Body of pancreas (tissue), 4 donors: Measurements from ENCODE around the gene BCL7A. TPM values are rescaled to one million over a fixed set of nuclear protein-coding genes. Genes with fewer than 3 reads are reported as not detected.

Experiments used
- ATAC-seq: fragments of 150-250 bp; one replicate; pipeline ENCODE4 v1.9.1; 2016
- DNase-seq, 4 donors: peaks; one replicate each; pipeline ENCODE4 v3.0.0-alpha.2; 2019
- H3K27ac ChIP-seq, 4 donors: fragments of 200-600 bp; sonication (generic); 1 replicate in 3 of 4; 2 replicates in 1 of 4; pipeline versions ENCODE4 v1.5.1 to v1.6.1; 2016 to 2019; ENCODE audit warnings: mild to moderate bottlenecking in 1 of 4, mixed read lengths in 1 of 4, moderate library complexity in 1 of 4
- H3K27me3 ChIP-seq, 2 donors: fragments of 200-600 bp; sonication (generic); one replicate each; pipeline ENCODE4 v1.6.0; 2016; ENCODE audit warnings: mild to moderate bottlenecking in 1 of 2
- H3K36me3 ChIP-seq, 2 donors: fragments of 200-600 bp; sonication (generic); replicated peaks in 1 of 2; 2 replicates each; pipeline ENCODE4 v1.5.1; 2016; ENCODE audit warnings: low read depth in 2 of 2; ENCODE audit not compliant: insufficient read depth in 1 of 2
- H3K4me1 ChIP-seq: fragments of 200-600 bp; sonication (generic); one replicate; pipeline ENCODE4 v1.6.0; 2016
- H3K4me3 ChIP-seq, 2 donors: fragments of 200-600 bp; sonication (generic); 1 replicate in 1 of 2; 2 replicates in 1 of 2; pipeline ENCODE4 v1.5.1; 2016 to 2019
- H3K9me3 ChIP-seq, 3 donors: fragments of 200-600 bp; sonication (generic); 1 replicate in 2 of 3; 2 replicates in 1 of 3; pipeline ENCODE4 v1.5.1; 2016
- POLR2A ChIP-seq, 3 donors: fragments of 450-650 bp; IDR thresholded peaks; one replicate each; pipeline ENCODE4 v1.6.1; 2016; ENCODE audit warnings: antibody characterized with exemption in 3 of 3, mild to moderate bottlenecking in 2 of 3
- WGBS, 2 donors: methylation state at CpG; one replicate each; pipeline ENCODE4 v1.1.5; 2017; 5-methylcytosine and 5-hydroxymethylcytosine counted together
- intact Hi-C: fragments of 100-400 bp; cut with DNase I; formaldehyde crosslinking; loops from one replicate; pipeline ENCODE4 v1.15.1; 2023
- total RNA-seq, 2 donors: library from RNA; depleted of rRNA; stranded (reverse); fragments of >200 nt; gene quantifications; one replicate each; pipeline ENCODE4 v1.1.0, GENCODE V29; 2016
- TF ChIP-seq, protein P1 (sequence below), 7 experiments: fragments of 450-650 bp in 4 of 7; fragments of 200-600 bp in 3 of 7; sonication (generic) in 3 of 7; IDR thresholded peaks; one replicate each; pipeline ENCODE4 v1.5.1; 2016 to 2019; ENCODE audit warnings: antibody characterized with exemption in 7 of 7

The BCL7A gene
- total RNA-seq, 2 donors from 2014 or later = 19.1 to 25.2 TPM

- peaks cover 40% of the 10 kb centered on the region for H3K4me1 ChIP-seq
- intact Hi-C loops = no loop called here
- no peaks in the 10 kb centered on the region for H3K36me3 ChIP-seq
- no peaks in the 10 kb centered on the region for H3K9me3 ChIP-seq
- peak overlapping the region; percentile 80 to 89 (median 84) for H3K27ac ChIP-seq
- WGBS, 2 donors = 1 to 6% methylated on average over 4 to 44 of the region's 57 CpGs
- peak overlapping the region; percentile 7 to 83 for H3K4me3 ChIP-seq
- no peaks in the 10 kb centered on the region for H3K27me3 ChIP-seq
- TF ChIP-seq POLR2A (IDR thresholded peaks at IDR 0.05) = no peak
- TF ChIP-seq, protein P1, sequence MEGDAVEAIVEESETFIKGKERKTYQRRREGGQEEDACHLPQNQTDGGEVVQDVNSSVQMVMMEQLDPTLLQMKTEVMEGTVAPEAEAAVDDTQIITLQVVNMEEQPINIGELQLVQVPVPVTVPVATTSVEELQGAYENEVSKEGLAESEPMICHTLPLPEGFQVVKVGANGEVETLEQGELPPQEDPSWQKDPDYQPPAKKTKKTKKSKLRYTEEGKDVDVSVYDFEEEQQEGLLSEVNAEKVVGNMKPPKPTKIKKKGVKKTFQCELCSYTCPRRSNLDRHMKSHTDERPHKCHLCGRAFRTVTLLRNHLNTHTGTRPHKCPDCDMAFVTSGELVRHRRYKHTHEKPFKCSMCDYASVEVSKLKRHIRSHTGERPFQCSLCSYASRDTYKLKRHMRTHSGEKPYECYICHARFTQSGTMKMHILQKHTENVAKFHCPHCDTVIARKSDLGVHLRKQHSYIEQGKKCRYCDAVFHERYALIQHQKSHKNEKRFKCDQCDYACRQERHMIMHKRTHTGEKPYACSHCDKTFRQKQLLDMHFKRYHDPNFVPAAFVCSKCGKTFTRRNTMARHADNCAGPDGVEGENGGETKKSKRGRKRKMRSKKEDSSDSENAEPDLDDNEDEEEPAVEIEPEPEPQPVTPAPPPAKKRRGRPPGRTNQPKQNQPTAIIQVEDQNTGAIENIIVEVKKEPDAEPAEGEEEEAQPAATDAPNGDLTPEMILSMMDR (IDR thresholded peaks at IDR 0.05) = no peak
- DNase-seq (peak; percentile 25 to 55 (median 38)), ATAC-seq (no peak)
These were observed 377 bp upstream of the BCL7A start for GRCh38 chr12:122021193-122021821.

GRCh38 chr12:122022393-122023338 is 982 bp downstream of the BCL7A start:
- peaks cover 52% of the 10 kb centered on the region for H3K4me1 ChIP-seq
- peak; percentile 27 to 58 (median 36) for DNase-seq
- H3K4me3 ChIP-seq = peak overlapping the region; percentile 65
- H3K9me3 ChIP-seq = no peaks in the 10 kb centered on the region
- no peaks in the 10 kb centered on the region for H3K27me3 ChIP-seq
- WGBS, 2 donors = 1% methylated on average over 94 of the region's 124 CpGs; no CpG with 5 or more reads in 1 of the 2 donors
- TF ChIP-seq, protein P1 (IDR thresholded peaks at IDR 0.05) = no peak
- TF ChIP-seq POLR2A (IDR thresholded peaks at IDR 0.05) = no peak
- no peaks in the 10 kb centered on the region for H3K36me3 ChIP-seq
- H3K27ac ChIP-seq = peak overlapping the region; percentile 80 to 93 (median 88)
- peak; percentile 20 for ATAC-seq
- intact Hi-C loops = no loop called here

DNA sequence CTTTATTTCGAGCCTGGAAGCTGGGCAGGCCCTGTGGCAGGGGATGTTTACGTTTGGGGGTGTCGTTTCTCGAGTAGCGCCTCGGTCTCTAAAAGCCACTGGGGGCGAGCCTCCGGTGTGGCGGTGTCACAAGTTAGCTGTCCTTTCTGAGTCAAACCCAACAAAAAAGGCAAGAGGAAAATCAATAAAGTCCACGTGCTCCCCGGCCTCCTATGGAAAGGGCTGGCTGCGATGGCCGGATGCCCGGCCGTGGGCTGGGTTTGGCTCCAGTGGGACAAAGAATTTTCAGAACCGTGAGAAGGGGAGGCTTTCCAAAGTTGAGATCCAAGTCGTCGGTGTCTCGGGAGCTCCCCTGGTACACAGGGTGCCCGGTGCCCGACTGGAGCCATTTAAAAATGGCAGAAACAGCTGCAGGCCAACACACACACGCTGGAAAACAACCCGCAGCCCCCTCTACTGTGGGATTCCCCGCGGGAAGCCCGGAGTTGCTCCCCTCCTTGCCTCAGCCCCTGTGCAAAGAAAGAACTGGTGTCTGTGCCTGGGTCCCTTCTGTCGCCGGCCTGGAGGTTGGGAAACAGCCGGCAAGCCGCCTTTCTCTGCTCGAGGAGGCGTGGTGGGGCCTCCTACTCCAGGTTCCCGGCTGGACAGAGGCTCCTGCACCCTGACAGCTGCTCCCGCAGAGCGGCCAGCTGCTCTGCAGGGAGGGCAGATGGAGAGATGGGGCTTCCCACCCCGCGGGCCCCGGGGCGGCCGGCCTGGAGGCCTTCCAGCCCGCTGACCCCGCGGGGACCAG is 1.9 kb downstream of the BCL7A start:
- 2 to 3% methylated on average over 22 to 43 of the region's 43 CpGs for WGBS, 2 donors

GRCh38 chr12:122024132-122024785 is 2.6 kb downstream of the BCL7A start:
- Histone ChIP-seq H3K4me3 (peak overlapping the region in 1 of 2 donors; percentile 65), H3K36me3 (no peaks in the 10 kb centered on the region), H3K27me3 (no peaks in the 10 kb centered on the region), H3K27ac (peak overlapping the region; percentile 80 to 93 (median 88)), H3K4me1 (peaks cover 68% of the 10 kb centered on the region), H3K9me3 (no peaks in the 10 kb centered on the region)
- intact Hi-C loops = no loop called here
- peak; percentile 50 to 69 (median 56) for DNase-seq
- 13 to 14% methylated on average over 9 to 16 of the region's 16 CpGs for WGBS, 2 donors
- no peak for ATAC-seq
- TF ChIP-seq POLR2A (IDR thresholded peaks at IDR 0.05) = no peak
- TF ChIP-seq, protein P1 (IDR thresholded peaks at IDR 0.05) = no peak

More for the DNA sequence above, 1.9 kb downstream of the BCL7A start:
- peaks cover 61% of the 10 kb centered on the region for H3K4me1 ChIP-seq
- H3K27me3 ChIP-seq = no peaks in the 10 kb centered on the region
- DNase-seq (peak; percentile 85 to 91 (median 88)), ATAC-seq (peak; percentile 74)
- H3K27ac ChIP-seq = peak overlapping the region; percentile 80 to 93 (median 88)
- TF ChIP-seq POLR2A (IDR thresholded peaks at IDR 0.05) = peak; percentile 64 to 81 (median 80)
- TF ChIP-seq, protein P1 (IDR thresholded peaks at IDR 0.05) = no peak
- no peaks in the 10 kb centered on the region for H3K9me3 ChIP-seq
- intact Hi-C loops = no loop called here
- peak overlapping the region; percentile 65 for H3K4me3 ChIP-seq
- no peaks in the 10 kb centered on the region for H3K36me3 ChIP-seq
